Middle frontal gyrus (tissue), 1 donor: ENCODE measurements around the gene MMP15.
"Not testable (repeated sequence)": the region's sequence is repeated elsewhere in the genome, so short reads cannot be mapped to it uniquely, and the experiment has no call there.

ENCODE experiments used
- DNase-seq: peaks from one replicate; pipeline ENCODE4 v3.0.0-alpha.2; 2015; ENCODE audit warnings: low spot score; ENCODE audit errors: extremely low spot score

The MMP15 gene

DNA sequence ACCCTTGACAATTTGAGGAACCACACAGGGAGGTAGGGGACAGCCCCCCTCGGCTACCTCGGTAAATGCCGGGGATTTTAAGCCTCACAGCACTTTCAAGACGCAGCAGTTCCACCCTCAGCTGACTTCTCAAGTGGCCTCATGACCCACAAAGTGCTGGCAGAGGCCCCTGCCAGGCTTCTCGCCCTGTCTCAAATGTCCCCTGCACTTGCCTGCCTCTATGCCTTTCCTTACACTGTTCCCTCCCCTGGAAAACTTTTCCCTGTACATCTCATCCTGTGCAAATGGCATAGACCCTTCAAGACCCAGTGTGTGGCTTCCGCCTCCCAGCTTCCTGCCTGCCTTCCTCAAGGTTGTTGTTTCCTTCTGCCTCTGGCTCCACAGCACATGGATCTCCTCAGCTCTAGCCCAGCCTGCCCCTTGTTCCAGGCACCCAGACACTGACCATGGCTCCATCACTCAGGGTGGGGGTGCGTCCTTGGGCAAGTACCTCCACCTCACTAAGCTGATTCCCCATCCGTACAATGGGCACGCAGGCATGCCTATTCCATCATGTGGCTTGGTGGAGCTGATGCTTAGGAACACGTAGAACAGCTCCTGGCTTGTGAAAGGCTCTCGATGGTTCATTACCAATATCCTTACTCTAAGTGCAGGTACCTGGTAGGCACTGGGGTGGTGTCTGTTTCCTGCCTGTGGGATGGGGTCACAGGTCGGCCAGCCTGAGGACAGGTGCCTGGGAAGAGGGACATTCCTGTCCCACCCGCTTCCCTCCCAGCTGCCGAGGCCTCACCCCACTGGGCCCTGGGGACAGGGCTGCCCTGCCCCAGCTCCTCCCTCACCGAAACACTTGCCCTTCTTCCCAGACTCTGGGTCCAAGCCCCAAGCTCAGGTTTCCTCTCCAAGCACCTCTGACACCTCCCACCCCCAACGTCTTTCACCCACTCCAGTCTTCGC, 24.0 kb downstream of the MMP15 start:
- DNase-seq = no peak

DNA sequence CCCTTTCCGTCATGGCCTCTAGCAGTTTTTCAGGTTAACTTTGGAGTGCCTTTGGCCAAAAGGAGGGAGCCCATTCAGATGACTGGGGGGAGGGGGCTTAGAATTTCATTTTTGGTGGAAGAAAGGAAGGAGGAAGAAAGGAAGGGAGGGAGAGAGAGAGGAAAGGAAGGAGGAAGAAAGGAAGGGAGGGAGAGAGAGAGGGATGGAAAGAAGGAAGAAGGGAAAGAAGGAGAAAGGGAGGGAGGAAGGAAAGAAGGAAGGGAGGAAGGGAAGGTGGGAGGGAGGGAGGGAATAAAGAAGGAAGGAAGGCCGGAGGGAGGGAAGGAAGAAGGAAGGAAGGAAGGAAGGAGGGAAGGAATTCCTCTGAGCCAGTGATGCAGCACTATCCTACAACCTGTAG, 25.7 kb downstream of the MMP15 start:
- DNase-seq = no peak

DNA sequence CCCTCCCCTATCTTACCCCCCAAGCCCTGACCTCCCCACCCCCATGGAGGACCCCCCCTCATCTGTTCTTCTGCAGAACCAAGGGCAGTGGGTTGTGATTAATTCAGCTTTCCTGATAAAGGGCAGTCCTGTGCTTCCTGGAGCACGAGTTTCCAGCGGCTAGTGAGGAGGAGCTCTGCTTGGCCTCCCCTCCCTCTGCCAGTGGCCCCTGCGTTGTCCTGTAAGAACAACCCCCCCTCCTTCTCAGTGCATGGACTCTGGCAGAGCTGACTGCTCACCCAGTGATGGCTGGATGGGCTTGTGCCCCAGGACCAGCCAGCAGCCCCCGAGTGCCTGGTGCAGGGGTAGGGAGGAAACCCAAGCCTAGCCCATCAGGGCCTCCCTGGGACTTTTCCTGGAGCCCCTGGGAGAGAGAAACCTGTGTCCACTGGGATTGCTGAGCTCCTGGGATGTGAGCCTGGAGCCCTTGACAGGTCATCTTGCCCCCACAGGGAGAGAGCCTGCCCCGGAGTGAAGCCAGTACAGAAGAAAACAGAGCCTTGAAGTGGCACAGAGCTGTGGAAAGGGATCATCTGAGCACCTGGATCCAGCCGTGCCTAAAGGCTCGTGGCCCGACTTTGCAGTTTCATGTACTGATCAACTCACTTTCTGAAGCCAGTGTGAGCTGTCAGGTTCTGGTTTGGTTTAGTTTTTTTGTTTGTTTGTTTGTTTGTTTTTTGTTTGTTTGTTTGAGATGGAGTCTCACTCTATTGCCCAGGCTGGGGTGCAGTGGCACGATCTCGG, 26.5 kb downstream of the MMP15 start:
- no peak for DNase-seq

DNA sequence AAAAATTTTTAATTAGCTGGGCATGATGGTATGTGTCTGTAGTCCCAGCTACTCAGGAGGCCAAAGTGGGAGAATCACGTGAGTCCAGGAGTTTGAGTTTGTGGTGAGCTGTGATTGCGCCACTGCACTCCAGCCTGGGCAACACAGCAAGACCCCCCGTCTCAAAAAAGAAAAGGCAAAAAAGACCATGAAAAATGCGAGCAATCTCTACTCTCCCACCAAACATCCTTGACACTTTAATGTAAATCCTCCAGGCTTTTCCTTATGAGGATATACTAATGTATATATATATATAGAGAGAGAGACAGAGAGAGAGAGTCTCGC, 28.1 kb downstream of the MMP15 start:
- no peak for DNase-seq

DNA sequence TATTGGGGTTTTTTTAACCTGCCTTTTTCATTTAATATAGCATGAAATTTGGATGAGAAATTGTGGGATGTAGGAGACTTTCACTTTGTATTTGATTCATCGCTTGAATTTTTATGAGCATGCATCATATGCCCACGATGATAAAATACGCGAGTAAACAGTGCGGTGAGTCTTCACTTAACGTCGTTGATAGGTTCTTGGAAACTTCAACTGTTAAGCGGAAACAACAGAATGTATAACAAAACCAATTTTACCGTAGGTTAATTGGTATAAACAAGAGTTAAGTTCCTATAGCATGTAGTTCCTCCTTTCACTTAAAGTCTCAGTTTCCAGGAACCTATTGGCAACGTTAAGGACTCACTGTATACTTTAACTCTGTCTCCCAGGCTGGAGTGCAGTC, 28.7 kb downstream of the MMP15 start:
- DNase-seq = no peak

DNA sequence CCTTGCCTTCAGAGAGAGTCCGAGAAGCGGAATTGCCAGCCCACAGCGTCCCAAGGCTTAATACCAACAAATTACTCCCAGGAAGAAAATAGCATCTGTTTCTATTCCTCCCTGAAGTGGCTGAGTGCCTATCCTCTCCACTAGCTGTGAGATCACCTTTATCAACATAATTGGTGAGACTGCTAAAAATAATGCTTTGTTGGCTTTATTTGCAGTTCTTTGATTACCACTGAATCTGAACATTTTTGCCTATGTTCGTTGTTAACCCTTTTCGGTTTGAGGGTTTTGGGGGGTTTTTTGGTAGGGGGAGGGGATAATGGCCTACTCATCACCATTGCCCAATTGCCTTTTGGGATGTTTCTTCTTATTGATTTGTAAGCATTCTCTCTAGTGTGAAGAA, 31.0 kb downstream of the MMP15 start:
- no peak for DNase-seq

GRCh38 chr16:58057121-58057520, 31.6 kb downstream of the MMP15 start:
- no peak for DNase-seq

DNA sequence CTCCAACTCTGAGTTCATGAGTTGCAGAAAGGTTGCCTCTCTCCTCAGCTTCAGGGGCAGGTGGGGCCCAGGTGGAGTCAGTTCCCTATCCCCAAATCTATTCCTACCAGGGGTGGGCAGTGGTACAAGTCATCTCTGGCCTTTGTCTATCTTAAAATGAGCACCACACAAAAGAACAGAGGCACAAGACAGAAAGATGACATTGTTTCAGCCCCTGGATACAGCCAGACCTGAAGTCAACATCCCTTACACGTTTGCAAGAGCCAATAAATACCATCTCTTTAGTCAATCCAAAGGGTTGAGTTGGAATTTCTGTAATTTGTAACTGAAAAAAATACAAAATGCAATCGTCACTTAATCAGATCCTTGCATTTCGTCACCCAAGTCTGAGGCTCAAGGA, 32.2 kb downstream of the MMP15 start:
- DNase-seq = no peak

DNA sequence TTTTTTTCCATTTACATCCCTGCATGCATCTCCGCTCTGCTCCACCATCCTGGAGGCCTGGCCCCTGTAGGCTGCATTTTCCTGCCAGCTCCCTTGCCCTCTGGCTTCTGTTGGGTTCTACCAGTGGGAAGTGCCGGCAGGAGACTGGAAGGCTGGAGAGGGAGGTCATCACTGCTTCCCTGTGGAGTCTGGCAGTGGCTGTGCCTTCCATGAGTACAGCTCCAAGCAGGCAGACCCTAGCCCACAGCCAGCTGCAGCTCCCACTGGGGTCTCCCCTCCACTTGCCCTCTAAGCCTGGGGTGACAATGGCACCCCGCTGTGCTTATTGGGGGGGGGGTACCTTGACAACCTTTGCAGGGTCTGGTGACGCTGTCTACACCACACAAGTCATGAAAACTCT, 37.3 kb downstream of the MMP15 start:
- no peak for DNase-seq

DNA sequence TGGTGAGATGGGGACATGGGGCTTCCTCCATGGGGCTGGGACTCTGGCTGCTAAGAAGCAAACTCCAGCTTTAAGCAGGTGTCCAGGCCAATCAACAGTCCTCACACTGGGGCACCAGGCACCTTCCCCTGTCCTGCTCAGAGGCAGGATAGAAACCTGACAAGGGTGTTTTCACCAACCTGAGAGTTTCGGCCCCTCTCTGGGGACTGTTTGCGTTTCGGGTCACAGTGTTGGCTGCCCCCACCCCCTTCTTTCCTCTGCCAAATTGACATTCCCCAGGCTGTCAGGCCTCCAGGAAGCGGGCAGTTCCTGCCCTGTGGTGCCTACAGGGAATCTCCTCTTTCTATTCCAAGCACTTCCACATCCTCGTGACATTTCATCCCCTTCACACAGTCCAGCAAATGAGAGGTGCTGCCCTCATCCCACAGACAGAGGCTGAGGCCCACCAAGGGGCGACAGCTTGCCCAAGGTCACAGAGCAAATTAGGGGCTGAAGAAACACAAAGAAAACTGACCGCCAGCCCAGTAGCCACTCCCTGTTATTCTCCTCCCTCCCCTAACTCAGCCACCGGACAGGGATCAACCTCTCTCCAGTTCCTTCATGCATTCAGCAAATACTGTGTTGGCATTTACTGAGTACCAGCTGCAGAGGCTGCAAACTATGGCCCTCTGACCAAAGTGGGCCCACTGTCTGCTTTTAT, 38.0 kb downstream of the MMP15 start:
- DNase-seq = no peak

DNA sequence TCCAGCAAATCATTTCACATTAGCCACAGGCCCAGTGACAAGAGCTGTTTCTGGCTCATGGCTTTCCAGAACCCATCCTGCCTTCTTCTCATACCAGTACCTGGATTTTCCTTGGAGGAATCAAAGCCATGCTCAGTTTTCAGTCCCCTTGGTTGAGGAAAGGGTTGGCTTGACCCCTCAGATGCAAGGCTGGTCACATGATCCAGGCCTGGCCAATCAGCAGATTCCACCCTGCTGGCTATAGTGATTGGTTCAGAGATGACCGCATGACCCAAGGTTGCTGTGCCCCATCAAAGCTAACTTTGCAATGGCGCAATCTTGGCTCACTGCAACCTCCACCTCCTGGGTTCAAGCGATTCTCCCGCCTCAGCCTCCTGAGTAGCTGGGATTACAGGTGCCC, 45.0 kb downstream of the MMP15 start:
- DNase-seq = no peak

- not testable (repeated sequence) for DNase-seq
Measured at GRCh38 chr16:58072134-58072533, 46.6 kb downstream of the MMP15 start.

GRCh38 chr16:58073086-58073485, 47.5 kb downstream of the MMP15 start:
- not testable (repeated sequence) for DNase-seq

DNA sequence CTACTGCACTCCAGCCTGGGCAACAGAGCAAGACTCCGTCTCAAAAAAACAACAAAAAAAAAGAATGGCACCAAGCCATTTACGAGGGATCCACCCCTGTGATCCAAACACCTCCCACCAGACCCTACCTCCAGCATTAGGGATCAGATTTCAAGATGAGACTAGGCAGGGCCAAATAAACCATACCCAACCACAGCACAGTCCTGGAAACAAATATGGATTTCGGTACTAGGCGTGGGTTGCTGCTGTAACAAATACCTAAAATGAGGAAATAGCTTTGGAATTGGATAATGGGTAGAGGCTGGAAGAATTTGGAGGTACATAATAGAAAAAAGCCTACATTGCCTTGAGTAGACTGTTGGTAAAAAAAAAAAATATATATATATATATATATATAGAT, 49.1 kb downstream of the MMP15 start:
- no peak for DNase-seq

GRCh38 chr16:58076514-58076913, 51.0 kb downstream of the MMP15 start:
- no peak for DNase-seq

DNA sequence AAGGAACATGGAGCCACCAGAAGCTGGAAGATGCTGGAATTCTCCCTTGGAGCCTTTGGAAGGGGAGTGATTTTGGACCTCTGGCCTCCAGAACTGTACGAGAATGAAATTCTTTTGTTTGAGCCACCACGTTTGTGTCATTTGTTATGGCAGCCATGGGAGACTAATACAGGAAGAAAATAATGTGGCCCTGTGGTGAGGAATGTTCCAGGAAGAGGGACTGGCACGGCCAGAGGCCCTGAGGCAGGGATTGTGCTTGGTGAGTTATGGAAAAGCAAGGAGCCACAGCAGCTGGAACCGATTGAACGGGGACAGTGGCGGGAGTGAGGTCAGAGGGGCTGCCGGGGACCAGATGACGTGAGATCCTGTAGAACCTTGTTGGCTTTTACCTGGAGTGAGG, 52.2 kb downstream of the MMP15 start:
- DNase-seq = no peak

GRCh38 chr16:58080657-58081056, 55.1 kb downstream of the MMP15 start:
- not testable (repeated sequence) for DNase-seq

GRCh38 chr16:58082381-58082780, 56.8 kb downstream of the MMP15 start:
- no peak for DNase-seq

GRCh38 chr16:58084635-58085034, 59.1 kb downstream of the MMP15 start:
- no peak for DNase-seq

DNA sequence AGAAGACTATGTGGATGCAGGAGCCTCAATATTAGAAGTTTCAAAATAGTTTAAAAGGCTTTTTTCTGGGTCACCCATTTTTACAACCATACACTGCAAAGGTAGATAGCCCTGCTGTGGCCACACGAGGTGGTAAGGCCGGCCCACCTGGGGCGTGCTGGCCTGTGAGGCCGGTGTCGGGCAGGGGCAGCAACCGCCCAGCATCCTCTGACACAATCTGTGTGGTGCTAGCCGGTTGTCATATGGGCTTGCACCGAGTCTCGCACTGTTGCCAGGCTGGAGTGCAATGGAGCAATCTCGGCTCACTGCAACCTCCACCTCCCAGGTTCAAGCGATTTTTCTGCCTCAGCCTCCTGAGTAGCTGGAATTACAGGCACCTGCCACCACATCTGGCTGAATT, 59.6 kb downstream of the MMP15 start:
- no peak for DNase-seq

DNA sequence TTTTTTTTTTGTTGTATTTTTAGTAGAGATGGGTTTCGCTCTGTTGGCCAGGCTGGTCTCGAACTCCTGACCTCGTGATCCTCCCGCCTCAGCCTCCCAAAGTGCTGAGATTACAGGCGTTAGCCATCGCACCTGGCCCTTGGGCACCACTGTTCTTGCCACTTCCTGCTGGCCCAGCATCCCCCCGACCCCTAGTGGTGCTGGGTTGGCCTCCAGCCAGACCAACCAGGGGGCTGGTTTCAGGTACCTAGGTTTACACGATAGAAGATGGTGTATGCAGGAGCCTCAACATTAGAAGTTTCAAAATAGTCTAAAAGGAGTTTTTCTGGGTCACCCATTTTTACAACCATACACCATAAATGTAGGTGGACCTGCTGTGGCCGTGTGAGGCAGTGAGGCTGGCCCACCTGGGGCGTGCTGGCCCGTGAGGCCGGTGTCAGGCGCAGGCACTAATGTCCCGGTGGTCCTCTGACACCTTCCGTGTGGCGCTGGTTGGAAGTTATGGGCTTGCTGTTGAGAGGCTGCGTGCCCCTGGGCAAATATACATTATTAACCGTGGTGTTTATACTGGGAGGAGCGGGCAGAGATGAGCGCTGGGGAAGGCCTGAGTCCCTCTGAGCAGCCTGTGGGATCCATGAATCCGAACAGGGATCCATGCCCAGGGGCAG, 60.2 kb downstream of the MMP15 start:
- DNase-seq = no peak
